ENCODE measurements around the gene MRPL9.

GRCh38 chr1:151801310-151801820 lies 38.1 kb upstream of the MRPL9 start:
- no peak for TF ChIP-seq CTCF (IDR thresholded peaks at IDR 0.05)
- TF ChIP-seq POLR2A (IDR thresholded peaks at IDR 0.05) = no peak
